ENCODE measurements around the gene SYNE2.

The SYNE2 gene

DNA sequence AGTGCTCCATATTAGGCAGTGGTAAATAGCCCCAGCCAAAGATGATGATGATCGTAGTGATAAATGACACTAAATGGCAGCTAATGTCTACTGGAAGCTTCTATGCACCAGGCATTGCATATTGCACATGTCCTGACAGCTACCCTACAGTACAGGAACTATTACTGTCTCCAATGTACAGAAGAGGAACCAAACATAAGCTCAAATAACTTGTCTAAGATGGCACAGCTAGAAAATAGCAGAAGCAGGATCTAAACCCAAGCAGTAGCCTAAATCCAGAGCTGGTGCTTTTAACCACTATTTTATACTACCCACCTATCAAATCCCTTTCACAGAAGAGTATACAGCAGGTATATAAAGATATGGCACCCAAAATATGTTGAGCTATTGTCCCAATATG, 412.4 kb downstream of the SYNE2 start:
- no peak for TF ChIP-seq YY1 (IDR thresholded peaks at IDR 0.05; ENCODE audit: low read depth)

DNA sequence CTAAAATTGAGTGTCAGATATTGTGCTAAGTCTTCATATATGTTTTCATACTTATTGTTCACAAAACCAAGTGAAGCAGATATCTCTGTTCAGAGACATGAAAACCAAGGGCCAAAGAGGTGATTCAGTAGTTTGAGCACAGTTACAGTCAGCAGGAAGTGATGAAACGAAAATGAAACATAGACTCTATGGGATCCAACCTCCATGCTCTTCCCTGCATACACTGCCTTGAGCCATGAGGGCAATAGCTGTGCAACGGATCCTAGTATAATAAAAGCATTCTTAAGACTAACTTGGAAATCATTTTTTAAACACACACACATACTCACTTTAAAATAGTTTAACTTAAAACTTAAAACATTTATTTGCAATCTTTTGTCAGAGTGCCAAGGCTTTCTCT, 413.4 kb downstream of the SYNE2 start:
- TF ChIP-seq NFIC (IDR thresholded peaks at IDR 0.05): no peak
- TF ChIP-seq TCF12 (IDR thresholded peaks at IDR 0.05; ENCODE audit: low read depth): no peak
- TF ChIP-seq CREB1 (IDR thresholded peaks at IDR 0.05; ENCODE audit: low read depth): no peak
- TF ChIP-seq TEAD4 (IDR thresholded peaks at IDR 0.05): no peak
- TF ChIP-seq FOXM1 (IDR thresholded peaks at IDR 0.05; ENCODE audit: borderline replicate concordance, low read depth): no peak
- TF ChIP-seq TAF1 (IDR thresholded peaks at IDR 0.05; ENCODE audit: low read depth): no peak
- no peak for TF ChIP-seq RAD21 (IDR thresholded peaks at IDR 0.05; ENCODE audit: low read depth)
- no peak for TF ChIP-seq EP300 (IDR thresholded peaks at IDR 0.05; ENCODE audit: borderline replicate concordance)
- TF ChIP-seq ZBTB7A (IDR thresholded peaks at IDR 0.05; ENCODE audit: low read depth): no peak
- TF ChIP-seq, protein P1, sequence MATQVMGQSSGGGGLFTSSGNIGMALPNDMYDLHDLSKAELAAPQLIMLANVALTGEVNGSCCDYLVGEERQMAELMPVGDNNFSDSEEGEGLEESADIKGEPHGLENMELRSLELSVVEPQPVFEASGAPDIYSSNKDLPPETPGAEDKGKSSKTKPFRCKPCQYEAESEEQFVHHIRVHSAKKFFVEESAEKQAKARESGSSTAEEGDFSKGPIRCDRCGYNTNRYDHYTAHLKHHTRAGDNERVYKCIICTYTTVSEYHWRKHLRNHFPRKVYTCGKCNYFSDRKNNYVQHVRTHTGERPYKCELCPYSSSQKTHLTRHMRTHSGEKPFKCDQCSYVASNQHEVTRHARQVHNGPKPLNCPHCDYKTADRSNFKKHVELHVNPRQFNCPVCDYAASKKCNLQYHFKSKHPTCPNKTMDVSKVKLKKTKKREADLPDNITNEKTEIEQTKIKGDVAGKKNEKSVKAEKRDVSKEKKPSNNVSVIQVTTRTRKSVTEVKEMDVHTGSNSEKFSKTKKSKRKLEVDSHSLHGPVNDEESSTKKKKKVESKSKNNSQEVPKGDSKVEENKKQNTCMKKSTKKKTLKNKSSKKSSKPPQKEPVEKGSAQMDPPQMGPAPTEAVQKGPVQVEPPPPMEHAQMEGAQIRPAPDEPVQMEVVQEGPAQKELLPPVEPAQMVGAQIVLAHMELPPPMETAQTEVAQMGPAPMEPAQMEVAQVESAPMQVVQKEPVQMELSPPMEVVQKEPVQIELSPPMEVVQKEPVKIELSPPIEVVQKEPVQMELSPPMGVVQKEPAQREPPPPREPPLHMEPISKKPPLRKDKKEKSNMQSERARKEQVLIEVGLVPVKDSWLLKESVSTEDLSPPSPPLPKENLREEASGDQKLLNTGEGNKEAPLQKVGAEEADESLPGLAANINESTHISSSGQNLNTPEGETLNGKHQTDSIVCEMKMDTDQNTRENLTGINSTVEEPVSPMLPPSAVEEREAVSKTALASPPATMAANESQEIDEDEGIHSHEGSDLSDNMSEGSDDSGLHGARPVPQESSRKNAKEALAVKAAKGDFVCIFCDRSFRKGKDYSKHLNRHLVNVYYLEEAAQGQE (IDR thresholded peaks at IDR 0.05; ENCODE audit: low read depth): no peak
- TF ChIP-seq, protein P2, sequence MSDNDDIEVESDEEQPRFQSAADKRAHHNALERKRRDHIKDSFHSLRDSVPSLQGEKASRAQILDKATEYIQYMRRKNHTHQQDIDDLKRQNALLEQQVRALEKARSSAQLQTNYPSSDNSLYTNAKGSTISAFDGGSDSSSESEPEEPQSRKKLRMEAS (IDR thresholded peaks at IDR 0.05): no peak

DNA sequence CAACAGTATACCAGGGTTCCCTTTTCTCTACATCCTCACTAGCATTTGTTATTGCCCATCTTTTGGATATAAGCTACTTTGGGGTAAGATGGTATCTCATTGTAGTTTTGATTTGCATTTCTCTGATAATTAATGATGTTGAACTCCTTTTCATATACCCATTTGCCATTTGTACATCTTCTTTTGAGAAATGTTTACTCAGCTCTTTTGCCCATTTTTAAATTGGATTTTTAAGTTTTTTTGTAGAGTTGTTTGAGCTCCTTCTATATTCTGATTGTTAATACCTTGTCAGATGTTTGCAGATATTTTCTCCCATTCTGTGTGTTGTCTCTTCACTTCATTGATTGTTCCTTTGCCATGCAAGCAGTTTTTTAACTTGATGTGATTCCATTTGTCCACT, 419.2 kb downstream of the SYNE2 start:
- no peak for TF ChIP-seq NFIC (IDR thresholded peaks at IDR 0.05)
- TF ChIP-seq, protein P3, sequence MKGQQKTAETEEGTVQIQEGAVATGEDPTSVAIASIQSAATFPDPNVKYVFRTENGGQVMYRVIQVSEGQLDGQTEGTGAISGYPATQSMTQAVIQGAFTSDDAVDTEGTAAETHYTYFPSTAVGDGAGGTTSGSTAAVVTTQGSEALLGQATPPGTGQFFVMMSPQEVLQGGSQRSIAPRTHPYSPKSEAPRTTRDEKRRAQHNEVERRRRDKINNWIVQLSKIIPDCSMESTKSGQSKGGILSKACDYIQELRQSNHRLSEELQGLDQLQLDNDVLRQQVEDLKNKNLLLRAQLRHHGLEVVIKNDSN (IDR thresholded peaks at IDR 0.05): no peak
- TF ChIP-seq TAF1 (IDR thresholded peaks at IDR 0.05; ENCODE audit: low read depth): no peak
- TF ChIP-seq CREB1 (IDR thresholded peaks at IDR 0.05; ENCODE audit: low read depth): no peak
- no peak for TF ChIP-seq RAD21 (IDR thresholded peaks at IDR 0.05; ENCODE audit: low read depth)
- no peak for TF ChIP-seq EGR1 (IDR thresholded peaks at IDR 0.05)
- no peak for TF ChIP-seq ZBTB7A (IDR thresholded peaks at IDR 0.05; ENCODE audit: low read depth)

Measured in Ishikawa (cell line).